SU-DHL-6 (cell line): Measurements from ENCODE around the gene ZNF580.
A peak's percentile ranks its signal among the peaks of the same experiment; 100 is the strongest.

Experiments used
- H2AFZ ChIP-seq: fragments of 200-600 bp; sonication (generic); 2 replicates; pipeline ENCODE4 v1.6.1; 2014; ENCODE audit warnings: low read depth, mild to moderate bottlenecking, moderate library complexity, mixed read lengths, antibody characterized with exemption, low read length; ENCODE audit not compliant: severe bottlenecking
- H3F3A ChIP-seq: fragments of 200-600 bp; shearing (Covaris generic); 2 replicates; pipeline ENCODE4 v1.6.0; 2016; ENCODE audit warnings: antibody characterized with exemption, mild to moderate bottlenecking; ENCODE audit not compliant: insufficient read depth
- H3K27ac ChIP-seq: fragments of 200-600 bp; sonication (generic); 2 replicates; pipeline ENCODE4 v1.5.1; 2016; ENCODE audit warnings: low read depth, mild to moderate bottlenecking, low read length, moderate library complexity, mixed read lengths
- H3K27me3 ChIP-seq: fragments of 200-600 bp; sonication (generic), shearing (Covaris generic); 2 replicates; pipeline ENCODE4 v1.6.0; 2014; ENCODE audit warnings: mild to moderate bottlenecking, low read length
- H3K36me3 ChIP-seq: fragments of 200-600 bp; sonication (generic); 2 replicates; pipeline ENCODE4 v1.6.1; 2014; ENCODE audit warnings: mild to moderate bottlenecking, low read length, mixed read lengths
- H3K4me2 ChIP-seq: fragments of 300-600, 200-600 bp; shearing (Covaris generic), sonication (generic); 2 replicates; pipeline ENCODE4 v1.6.0; 2014; ENCODE audit warnings: low read length, low read depth, mild to moderate bottlenecking; ENCODE audit not compliant: poor library complexity, severe bottlenecking
- H3K4me3 ChIP-seq: fragments of 200-600 bp; sonication (generic); 2 replicates; pipeline ENCODE4 v1.5.1; 2014; ENCODE audit warnings: antibody characterized with exemption, low read length, mild to moderate bottlenecking, mixed read lengths; ENCODE audit not compliant: insufficient read depth, poor library complexity, severe bottlenecking
- H3K79me2 ChIP-seq: fragments of 200-600 bp; sonication (generic); 2 replicates; pipeline ENCODE4 v1.6.1; 2014; ENCODE audit warnings: mild to moderate bottlenecking, low read length, moderate library complexity; ENCODE audit not compliant: insufficient read depth
- H3K9ac ChIP-seq: fragments of 200-600 bp; sonication (generic); 2 replicates; pipeline ENCODE4 v1.7.0; 2014; ENCODE audit warnings: mild to moderate bottlenecking, low read length
- H3K9me2 ChIP-seq: fragments of 200-600 bp; sonication (generic); replicated peaks from 2 replicates; pipeline ENCODE4 v1.6.1; 2014; ENCODE audit warnings: low read length; ENCODE audit not compliant: insufficient read depth
- H3K9me3 ChIP-seq: fragments of 200-600 bp; sonication (generic); 2 replicates; pipeline ENCODE4 v1.6.1; 2014; ENCODE audit warnings: low read length, mixed read lengths; ENCODE audit not compliant: insufficient read depth
- H4K20me1 ChIP-seq: fragments of 200-600 bp; sonication (generic); 2 replicates; pipeline ENCODE4 v1.6.1; 2014; ENCODE audit warnings: low read depth, mild to moderate bottlenecking, antibody characterized with exemption, low read length, moderate library complexity, mixed read lengths
- EZH2phosphoT487 ChIP-seq: fragments of 200-600 bp; sonication (generic), shearing (Covaris generic); conservative IDR thresholded peaks from 2 replicates; pipeline ENCODE4 v1.6.1; 2018; ENCODE audit warnings: mild to moderate bottlenecking, antibody characterized with exemption, low read length, moderate library complexity, mixed read lengths
- TF ChIP-seq, protein P1 (sequence below): fragments of 200-600 bp; sonication (generic); IDR thresholded peaks from one replicate; pipeline ENCODE4 v1.5.1; 2017; ENCODE audit warnings: antibody characterized with exemption, mild to moderate bottlenecking, low read length, moderate library complexity; ENCODE audit not compliant: insufficient read depth, poor library complexity, severe bottlenecking

Gene ZNF580

DNA sequence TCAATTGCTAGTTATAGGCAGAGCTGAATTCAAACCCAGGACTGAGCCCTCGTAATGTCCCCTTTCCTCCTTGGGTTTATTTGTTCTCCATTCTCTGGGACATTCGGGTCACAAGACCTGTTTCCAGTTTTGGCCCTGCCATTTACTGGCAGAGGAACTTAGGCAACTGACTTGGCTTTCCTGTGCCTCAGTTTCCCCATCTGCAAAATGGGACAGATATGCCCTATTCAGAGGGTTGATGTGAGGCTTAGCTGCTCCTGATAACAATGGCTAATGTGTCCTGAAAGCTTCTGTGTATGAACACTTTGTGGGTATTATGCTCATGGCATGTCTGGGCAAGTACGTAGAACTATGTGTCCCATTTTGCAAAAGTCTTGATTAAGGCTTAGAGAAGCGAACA lies 39.7 kb upstream of the ZNF580 start:
- H3K9me2 ChIP-seq = no peaks in the 10 kb centered on the region
- no peak overlapping the region for H2AFZ ChIP-seq
- peak overlapping the region; percentile 95 for H3K27ac ChIP-seq
- TF ChIP-seq, protein P1, sequence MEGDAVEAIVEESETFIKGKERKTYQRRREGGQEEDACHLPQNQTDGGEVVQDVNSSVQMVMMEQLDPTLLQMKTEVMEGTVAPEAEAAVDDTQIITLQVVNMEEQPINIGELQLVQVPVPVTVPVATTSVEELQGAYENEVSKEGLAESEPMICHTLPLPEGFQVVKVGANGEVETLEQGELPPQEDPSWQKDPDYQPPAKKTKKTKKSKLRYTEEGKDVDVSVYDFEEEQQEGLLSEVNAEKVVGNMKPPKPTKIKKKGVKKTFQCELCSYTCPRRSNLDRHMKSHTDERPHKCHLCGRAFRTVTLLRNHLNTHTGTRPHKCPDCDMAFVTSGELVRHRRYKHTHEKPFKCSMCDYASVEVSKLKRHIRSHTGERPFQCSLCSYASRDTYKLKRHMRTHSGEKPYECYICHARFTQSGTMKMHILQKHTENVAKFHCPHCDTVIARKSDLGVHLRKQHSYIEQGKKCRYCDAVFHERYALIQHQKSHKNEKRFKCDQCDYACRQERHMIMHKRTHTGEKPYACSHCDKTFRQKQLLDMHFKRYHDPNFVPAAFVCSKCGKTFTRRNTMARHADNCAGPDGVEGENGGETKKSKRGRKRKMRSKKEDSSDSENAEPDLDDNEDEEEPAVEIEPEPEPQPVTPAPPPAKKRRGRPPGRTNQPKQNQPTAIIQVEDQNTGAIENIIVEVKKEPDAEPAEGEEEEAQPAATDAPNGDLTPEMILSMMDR = no peak
- TF ChIP-seq EZH2phosphoT487 = no peak
- H3F3A ChIP-seq = peaks cover 38% of the 10 kb centered on the region
- peak overlapping the region; percentile 64 for H3K4me2 ChIP-seq
- no peaks in the 10 kb centered on the region for H3K36me3 ChIP-seq
- H3K4me3 ChIP-seq = peak overlapping the region; percentile 76
- H3K9ac ChIP-seq = peak overlapping the region; percentile 83
- H3K27me3 ChIP-seq = no peaks in the 10 kb centered on the region
- H3K9me3 ChIP-seq = no peaks in the 10 kb centered on the region
- no peaks in the 10 kb centered on the region for H4K20me1 ChIP-seq
- H3K79me2 ChIP-seq = no peaks in the 10 kb centered on the region; the same call in 1 of the 2 replicates

DNA sequence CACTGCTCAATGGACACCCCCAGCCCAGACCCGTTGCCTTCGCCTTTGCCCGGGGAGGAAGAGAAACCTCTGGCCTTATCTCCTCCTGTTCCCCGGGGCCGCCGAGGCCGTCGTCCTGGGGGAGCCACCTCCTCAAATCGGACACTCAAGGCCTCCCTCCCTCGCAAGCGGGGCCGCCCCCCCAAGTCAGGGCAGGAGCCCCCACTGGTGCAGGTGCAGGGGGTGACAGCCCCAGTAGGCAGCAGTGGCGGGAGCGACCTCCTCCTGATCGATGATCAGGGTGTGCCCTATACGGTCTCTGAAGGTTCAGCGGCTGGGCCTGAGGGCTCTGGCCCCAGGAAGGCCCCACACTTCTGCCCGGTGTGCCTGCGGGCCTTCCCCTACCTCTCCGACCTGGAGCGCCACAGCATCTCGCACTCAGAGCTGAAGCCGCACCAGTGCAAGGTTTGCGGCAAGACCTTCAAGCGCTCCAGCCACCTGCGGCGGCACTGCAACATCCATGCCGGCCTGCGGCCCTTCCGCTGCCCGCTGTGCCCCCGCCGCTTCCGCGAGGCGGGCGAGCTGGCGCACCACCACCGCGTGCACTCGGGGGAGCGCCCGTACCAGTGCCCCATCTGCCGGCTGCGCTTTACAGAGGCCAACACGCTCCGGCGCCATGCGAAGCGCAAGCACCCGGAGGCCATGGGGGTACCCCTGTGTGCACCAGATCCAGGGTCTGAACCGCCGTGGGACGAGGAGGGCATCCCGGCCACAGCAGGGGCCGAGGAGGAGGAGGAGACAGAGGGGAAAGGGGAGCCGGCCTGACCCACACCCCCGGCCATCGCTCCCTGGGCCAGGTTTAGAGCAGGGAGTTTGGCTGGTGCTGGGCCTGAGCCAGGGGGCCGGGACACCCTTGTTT lies 38.4 kb upstream of the ZNF580 start:
- H3K9ac ChIP-seq = no peak overlapping the region

DNA sequence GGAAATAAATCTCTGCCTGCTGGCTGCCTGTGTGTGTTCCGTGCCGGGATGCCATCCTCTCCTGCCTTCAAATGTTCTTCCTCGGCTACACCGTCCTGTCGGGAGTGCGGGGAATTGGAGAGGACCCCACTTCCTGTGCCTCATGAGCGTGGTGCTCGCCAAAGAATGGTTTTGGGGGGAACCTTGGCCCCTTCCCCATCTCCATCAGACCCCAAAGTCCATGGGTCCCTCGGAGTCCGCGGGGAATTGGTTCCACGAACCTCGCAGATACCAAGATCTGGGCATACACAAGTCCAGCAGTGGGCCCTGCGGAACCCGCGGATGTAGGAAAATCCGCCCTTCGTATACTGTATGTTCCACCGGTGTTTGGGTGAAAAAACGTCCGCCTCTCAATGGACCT lies 37.7 kb upstream of the ZNF580 start:
- Histone ChIP-seq H3K4me3 (no peak overlapping the region), H3K9me2 (no peaks in the 10 kb centered on the region), H4K20me1 (no peaks in the 10 kb centered on the region), H3K79me2 (peaks cover 18% of the 10 kb centered on the region), H3K9me3 (no peaks in the 10 kb centered on the region), H3K4me2 (no peak overlapping the region), H3K9ac (no peak overlapping the region), H3K27me3 (no peaks in the 10 kb centered on the region), H3F3A (peaks cover 39% of the 10 kb centered on the region), H3K27ac (no peak overlapping the region), H3K36me3 (no peaks in the 10 kb centered on the region), H2AFZ (no peak overlapping the region)
- no peak for TF ChIP-seq EZH2phosphoT487
- TF ChIP-seq, protein P1 = no peak

More for the DNA sequence above, 38.4 kb upstream of the ZNF580 start:
- Histone ChIP-seq H3K27me3 (no peaks in the 10 kb centered on the region), H3K4me3 (no peak overlapping the region), H3K27ac (0 out of 2 replicates have a peak overlapping the region, but pooled peaks have one; percentile 95), H3K9me3 (no peaks in the 10 kb centered on the region), H4K20me1 (no peaks in the 10 kb centered on the region), H3K4me2 (no peak overlapping the region), H3K79me2 (peaks cover 11% of the 10 kb centered on the region), H2AFZ (no peak overlapping the region), H3K36me3 (no peaks in the 10 kb centered on the region), H3F3A (peaks cover 39% of the 10 kb centered on the region), H3K9me2 (no peaks in the 10 kb centered on the region)
- TF ChIP-seq, protein P1 = no peak
- no peak for TF ChIP-seq EZH2phosphoT487
